BJ (cell line): ENCODE data around the gene MAMDC4. TPM values are rescaled to one million over a fixed set of nuclear protein-coding genes. Genes with fewer than 3 reads are reported as not detected.
"Not testable (repeated sequence)": the region's sequence is repeated elsewhere in the genome, so short reads cannot be mapped to it uniquely, and the experiment has no call there.

Experiments
- CTCF ChIA-PET: fragments of 350-600 bp; formaldehyde crosslinking; extraction: SDS; loops from one replicate; lab custom pipeline; 2021; ENCODE audit warnings: antibody characterized with exemption, inconsistent platforms; lab: Yijun Ruan, JAX
- POLR2A ChIA-PET: fragments of 300-600 bp; sonication (Branson Sonifier 250); formaldehyde crosslinking; extraction: SDS; loops from one replicate; lab custom pipeline; 2021; ENCODE audit warnings: antibody characterized with exemption; lab: Charles Lee
- DNase-seq: peaks from one replicate; pipeline ENCODE4 v3.0.0-alpha.2; 2011; ENCODE audit warnings: low read depth
- H3K27me3 ChIP-seq: 2 replicates; pipeline ENCODE4 v1.6.0; 2011; ENCODE audit warnings: low read length; ENCODE audit not compliant: control insufficient read depth, insufficient read depth
- H3K36me3 ChIP-seq: 2 replicates; pipeline ENCODE4 v1.5.1; 2011; ENCODE audit warnings: low read length; ENCODE audit not compliant: control insufficient read depth, insufficient read depth
- H3K4me3 ChIP-seq: 2 replicates; pipeline ENCODE4 v1.5.1; 2011; ENCODE audit warnings: low read depth, mild to moderate bottlenecking, control low read depth, low read length
- polyA plus RNA-seq: library from polyadenylated mRNA; depleted of rRNA; stranded (reverse); fragments of >200 nt; gene quantifications from 2 replicates; pipeline ENCODE4 v1.2.3, GENCODE V29; 2011
- TF ChIP-seq, protein P1 (sequence below): IDR thresholded peaks from 2 replicates; pipeline ENCODE4 v1.5.1; 2011; ENCODE audit warnings: low read depth, mild to moderate bottlenecking, control low read depth, inconsistent platforms, low read length, moderate library complexity; ENCODE audit not compliant: insufficient read depth

MAMDC4 gene
- polyA plus RNA-seq, 1 experiment: 1.6 TPM

DNA sequence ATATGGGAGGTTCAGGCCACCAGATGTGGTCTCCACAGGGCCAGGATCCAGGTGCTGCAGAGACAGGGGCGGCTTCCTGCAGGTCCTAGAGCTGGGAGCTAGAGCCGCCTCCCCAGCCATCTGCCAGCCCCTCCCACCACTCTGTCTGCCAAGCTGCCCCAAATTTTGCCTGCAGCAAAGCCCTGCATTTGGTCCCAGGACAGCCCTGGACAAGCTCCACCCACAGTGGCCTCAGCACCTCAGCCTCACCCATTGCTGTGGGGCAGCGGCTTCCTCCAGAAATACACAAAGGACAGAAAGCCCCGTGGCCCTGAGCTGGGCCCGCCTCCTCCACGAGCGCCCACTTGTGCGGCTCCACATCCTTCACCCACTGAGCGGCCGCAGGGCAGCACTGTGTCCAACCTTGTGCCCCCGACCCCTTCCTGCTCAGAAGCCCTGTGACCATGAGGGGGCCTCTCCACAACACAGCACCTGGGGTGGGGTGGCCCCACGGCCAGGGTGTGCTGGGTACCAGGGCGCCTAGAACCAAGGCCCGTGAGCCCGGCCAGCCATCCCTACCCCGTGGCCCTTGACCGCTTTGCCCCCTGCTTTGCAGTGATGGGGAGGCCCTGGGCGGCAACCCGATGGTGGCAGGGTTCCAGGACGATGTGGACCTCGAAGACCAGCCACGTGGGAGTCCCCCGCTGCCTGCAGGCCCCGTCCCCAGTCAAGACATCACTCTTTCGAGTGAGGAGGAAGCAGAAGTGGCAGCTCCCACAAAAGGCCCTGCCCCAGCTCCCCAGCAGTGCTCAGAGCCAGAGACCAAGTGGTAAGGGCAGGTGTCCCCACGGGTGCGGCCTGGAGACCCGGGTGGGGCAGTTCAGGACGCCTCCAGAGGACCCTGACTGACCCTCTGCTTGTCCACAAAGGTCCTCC lies 13.6 kb upstream of the MAMDC4 start:
- H3K27me3 ChIP-seq: no peaks in the 10 kb centered on the region
- TF ChIP-seq, protein P1, sequence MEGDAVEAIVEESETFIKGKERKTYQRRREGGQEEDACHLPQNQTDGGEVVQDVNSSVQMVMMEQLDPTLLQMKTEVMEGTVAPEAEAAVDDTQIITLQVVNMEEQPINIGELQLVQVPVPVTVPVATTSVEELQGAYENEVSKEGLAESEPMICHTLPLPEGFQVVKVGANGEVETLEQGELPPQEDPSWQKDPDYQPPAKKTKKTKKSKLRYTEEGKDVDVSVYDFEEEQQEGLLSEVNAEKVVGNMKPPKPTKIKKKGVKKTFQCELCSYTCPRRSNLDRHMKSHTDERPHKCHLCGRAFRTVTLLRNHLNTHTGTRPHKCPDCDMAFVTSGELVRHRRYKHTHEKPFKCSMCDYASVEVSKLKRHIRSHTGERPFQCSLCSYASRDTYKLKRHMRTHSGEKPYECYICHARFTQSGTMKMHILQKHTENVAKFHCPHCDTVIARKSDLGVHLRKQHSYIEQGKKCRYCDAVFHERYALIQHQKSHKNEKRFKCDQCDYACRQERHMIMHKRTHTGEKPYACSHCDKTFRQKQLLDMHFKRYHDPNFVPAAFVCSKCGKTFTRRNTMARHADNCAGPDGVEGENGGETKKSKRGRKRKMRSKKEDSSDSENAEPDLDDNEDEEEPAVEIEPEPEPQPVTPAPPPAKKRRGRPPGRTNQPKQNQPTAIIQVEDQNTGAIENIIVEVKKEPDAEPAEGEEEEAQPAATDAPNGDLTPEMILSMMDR: no peak
- CTCF ChIA-PET: interaction anchor here (1.5 kb wide), 1 partner anchor 197 kb away, joined by 5 read pairs; no protein-coding TSS in a partner anchor
- no peak overlapping the region for H3K4me3 ChIP-seq
- POLR2A ChIA-PET: no interaction called here
- no peak for DNase-seq
- peaks cover 14% of the 10 kb centered on the region for H3K36me3 ChIP-seq

DNA sequence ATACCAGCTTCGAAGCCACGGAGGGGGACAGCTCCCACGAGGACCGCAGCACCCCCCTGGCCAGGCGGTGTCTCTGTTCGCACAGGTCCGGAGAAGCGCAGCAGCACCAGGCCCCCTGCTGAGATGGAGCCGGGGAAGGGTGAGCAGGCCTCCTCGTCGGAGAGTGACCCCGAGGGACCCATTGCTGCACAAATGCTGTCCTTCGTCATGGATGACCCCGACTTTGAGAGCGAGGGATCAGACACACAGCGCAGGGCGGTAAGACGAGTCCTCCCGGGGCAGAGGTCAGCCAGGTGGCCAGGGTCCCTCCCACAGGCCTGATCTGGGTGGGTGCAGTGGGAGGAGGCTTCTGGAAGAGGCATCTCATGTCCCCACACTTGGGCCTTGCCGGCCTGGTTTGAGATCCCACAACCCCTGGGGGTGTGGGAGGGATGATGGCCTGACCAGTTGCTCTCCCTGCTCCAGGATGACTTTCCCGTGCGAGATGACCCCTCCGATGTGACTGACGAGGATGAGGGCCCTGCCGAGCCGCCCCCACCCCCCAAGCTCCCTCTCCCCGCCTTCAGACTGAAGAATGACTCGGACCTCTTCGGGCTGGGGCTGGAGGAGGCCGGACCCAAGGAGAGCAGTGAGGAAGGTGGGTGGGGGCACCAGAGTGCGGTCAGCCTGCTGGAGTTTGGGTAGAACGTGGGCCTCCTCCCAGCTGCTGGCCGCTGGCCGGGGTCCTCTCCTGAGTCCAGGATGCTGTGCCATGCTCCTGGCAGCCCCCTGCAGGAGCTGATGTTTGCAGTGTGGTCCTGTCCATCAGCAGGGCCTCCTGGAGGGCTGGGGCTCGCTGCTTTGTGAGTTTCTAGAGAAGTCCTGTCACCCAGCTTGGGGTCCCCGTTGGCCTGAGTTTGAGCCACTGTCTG lies 12.7 kb upstream of the MAMDC4 start:
- TF ChIP-seq, protein P1: no peak
- H3K4me3 ChIP-seq: no peak overlapping the region
- CTCF ChIA-PET: interaction anchor here (1.5 kb wide), 1 partner anchor 196 kb away, joined by 5 read pairs; no protein-coding TSS in a partner anchor
- POLR2A ChIA-PET: no interaction called here
- no peak for DNase-seq
- peaks cover 1% of the 10 kb centered on the region; the same call in 1 of the 2 replicates for H3K27me3 ChIP-seq
- peaks cover 14% of the 10 kb centered on the region for H3K36me3 ChIP-seq

DNA sequence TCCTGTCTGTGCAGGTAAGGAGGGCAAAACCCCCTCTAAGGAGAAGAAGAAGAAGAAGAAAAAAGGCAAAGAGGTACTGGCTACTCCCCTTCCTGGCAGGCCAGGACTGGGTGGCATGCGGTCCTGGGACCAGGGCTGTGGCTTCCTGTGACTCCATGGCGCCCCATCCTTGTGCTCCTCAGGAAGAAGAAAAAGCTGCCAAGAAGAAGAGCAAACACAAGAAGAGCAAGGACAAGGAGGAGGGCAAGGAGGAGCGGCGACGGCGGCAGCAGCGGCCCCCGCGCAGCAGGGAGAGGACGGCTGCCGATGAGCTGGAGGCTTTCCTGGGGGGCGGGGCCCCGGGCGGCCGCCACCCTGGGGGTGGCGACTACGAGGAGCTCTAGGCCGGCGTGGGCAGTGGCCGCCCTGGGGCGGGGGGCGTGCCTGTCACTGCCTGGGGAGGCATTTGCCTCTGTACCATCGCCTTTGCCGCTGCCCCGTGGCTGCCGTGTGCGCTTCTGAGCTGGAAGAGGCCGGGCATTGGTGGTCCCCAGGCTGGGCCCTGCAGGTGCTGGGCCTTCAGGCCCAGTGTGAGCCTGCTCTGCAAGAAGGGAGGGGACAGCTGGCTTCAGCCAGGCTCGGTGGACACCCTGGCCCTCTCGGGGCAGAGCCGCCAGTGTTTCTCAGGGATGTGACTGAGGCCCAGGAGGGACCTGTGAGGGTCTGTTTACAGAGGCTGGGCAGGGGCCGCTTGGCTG lies 11.8 kb upstream of the MAMDC4 start:
- CTCF ChIA-PET: interaction anchor here (1.5 to 3.7 kb wide), 3 partner anchors 11 to 195 kb away, joined by 5 to 22 read pairs (median 16); partner anchors contain the start of gene ABCA2
- TF ChIP-seq, protein P1: no peak

DNA sequence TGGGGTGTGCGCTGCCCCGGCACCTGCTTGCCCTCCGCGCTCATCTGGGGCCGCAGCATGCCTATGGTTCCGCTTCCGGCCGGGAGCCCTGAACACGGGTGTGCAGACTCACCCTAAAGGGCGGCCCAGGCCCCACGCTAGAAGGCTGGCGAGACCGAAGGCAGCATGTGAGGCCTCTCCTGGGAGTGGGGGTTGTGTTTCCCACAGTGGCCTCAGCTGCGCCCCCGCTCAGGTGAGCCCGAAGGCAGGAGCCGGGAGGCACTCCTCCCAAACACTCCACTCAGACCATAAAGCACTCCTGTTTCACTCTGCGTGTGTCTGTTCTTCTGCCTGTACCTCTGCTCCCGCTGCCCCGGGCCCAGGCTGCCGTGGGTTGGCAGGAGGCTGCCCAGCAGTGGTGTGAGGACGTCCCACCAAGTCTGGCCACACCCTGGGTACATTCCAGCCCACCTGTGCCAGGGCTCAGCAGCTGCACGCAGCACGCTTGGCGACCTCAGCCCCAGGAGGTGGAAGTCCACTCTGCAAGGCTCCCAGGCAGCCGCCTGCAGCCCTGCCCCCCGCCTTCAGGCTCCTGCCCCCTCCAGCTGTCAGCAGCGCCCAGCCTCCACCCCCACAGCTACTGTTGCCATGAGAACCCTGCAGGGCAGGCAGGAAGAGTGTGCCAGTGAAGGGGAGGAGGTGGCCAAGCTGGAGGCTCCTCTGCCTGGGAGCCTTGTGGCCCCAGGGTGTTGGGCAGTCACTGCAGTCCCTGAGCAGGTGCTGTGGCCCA lies 11.1 kb upstream of the MAMDC4 start:
- peaks cover 4% of the 10 kb centered on the region; the same call in 1 of the 2 replicates for H3K27me3 ChIP-seq
- DNase-seq: no peak
- ChIA-PET CTCF (interaction anchor here (0.6 to 3.8 kb wide), 9 partner anchors 12 to 325 kb away, joined by 3 to 27 read pairs (median 10); partner anchors contain the start of genes ABCA2, SAPCD2 and TMEM141), POLR2A (no interaction called here)
- H3K36me3 ChIP-seq: peaks cover 9% of the 10 kb centered on the region
- no peak overlapping the region for H3K4me3 ChIP-seq
- TF ChIP-seq, protein P1: no peak

More for the DNA sequence above, 11.8 kb upstream of the MAMDC4 start:
- POLR2A ChIA-PET: no interaction called here
- no peak overlapping the region for H3K4me3 ChIP-seq
- H3K36me3 ChIP-seq: peaks cover 14% of the 10 kb centered on the region
- DNase-seq: no peak
- peaks cover 1% of the 10 kb centered on the region; the same call in 1 of the 2 replicates for H3K27me3 ChIP-seq

DNA sequence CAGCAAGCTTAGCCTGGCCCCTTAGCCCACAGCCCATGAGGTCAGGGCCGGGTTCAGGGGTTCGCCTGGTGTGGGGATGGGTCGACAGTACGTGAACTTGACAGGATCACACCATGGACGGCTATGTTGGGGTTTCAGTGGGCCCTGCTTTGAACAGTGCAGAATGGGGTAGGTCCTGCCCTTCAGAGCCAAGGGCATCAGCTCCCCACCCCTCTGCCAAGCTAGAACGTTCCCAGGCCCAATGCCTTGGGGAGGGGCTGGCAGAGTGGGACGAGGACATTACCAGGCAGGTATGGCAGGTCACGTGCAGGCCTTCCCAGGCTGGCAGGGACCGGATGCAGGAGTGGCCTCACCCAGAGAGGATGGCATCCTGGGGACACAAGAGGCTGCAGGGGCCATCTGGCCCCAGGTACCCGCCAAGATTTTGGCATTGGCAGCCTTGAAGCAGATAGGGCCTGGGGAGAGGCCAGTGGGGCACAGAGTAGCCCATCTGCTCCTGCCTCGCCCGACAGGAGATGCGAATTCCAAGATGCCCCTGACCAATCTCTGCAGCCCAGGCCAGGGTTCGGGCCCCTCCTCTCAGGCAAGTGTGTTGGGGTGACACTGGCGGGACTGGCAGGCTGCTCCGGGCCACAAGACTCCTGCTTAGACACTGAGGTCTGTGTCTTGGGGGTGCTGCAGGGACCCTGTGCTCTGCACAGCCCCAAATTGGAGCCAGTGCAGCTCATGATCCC lies 10.3 kb upstream of the MAMDC4 start:
- not testable (repeated sequence) for H3K27me3 ChIP-seq, H3K4me3 ChIP-seq, DNase-seq, H3K36me3 ChIP-seq
- ChIA-PET POLR2A (interaction anchor here (0.6 kb wide), 1 partner anchor 120 kb away, joined by 3 read pairs; no protein-coding TSS in a partner anchor), CTCF (interaction anchor here (0.6 to 3.8 kb wide), 26 partner anchors 8 to 790 kb away, joined by 3 to 27 read pairs (median 4); partner anchors contain the start of genes ABCA2, MAMDC4, NPDC1 and RABL6)
